T47D (cell line): ENCODE measurements around the gene TMIGD3.

Experiments used
- DNase-seq, 2 experiments: peaks; one replicate each; pipeline versions ENCODE4 v3.0.0 to v3.0.0-alpha.2; 2011 to 2012; ENCODE audit warnings: low read depth in 1 of 2, low spot score in 1 of 2
- JUND ChIP-seq: IDR thresholded peaks from 2 replicates; pipeline ENCODE4 v1.6.1; 2012; ENCODE audit warnings: low read depth
- in situ Hi-C: cut with HindIII; loops from 2 replicates; pipeline ENCODE4 v1.10.0; 2016; ENCODE audit warnings: low sequenced_read_pairs, low pct_unique_long_range_greater_than_20kb

The TMIGD3 gene

DNA sequence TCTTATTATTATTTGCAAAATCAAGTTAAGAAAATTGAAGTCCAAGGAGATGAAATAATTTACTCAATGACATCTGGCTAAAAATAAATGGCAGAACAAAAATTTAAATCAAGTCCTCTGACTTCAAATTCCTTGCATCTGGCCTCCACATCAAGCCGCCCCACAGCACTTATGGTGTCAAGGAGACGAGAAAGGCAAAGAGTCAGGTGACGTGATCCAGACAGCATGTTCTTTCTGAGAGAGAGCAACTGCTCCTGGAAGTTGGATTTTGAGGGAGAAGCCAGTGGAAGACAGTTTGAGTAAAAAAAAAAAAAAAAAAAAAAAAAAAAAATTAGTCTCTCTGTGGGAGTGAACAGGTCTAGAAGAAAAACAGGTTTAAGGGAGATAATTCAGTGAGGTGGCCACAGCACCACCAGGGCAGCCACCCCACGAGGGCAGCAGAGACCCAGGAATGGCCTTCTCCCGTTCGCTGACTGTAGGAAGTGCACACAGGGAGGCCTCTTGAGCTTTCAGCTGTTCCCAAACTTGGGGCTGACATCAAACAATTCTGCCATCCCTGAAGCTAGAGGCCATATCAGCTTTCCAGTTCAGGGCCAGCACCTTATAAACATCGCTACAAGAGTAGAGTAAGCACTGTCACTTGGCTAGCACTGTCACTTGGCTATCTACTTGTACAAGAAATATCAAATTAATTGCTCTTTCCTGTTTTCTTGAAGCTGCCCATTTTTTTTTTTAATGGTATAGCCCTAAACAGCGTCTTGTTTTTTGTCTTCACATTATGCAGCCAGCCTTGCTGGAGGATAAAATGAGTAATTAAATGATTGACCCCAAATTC, 21.8 kb downstream of the TMIGD3 start:
- in situ Hi-C loops, result no loop called here
- no peak for TF ChIP-seq JUND
- DNase-seq, result peak; percentile 42 to 75

DNA sequence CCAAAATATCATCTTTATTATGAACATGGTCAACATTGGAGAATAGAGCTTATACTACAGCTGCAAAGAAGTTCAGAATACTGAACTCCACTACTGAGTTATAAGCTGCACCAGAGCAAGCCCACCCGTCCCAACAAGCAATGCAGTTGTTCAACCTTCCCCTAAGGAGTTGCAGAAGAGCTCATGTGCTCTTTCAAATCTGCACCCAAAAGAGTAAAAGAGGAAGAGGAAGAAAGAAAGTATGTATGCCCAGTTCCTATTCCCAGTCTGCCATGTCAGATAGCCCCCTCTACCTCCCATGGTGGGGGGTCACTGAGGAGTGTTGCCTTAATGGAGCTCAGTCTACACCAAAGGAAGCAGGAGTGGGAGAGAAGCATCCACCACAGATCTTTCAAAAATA, 22.8 kb downstream of the TMIGD3 start:
- no peak for DNase-seq

GRCh38 chr1:111476761-111477309, 26.6 kb downstream of the TMIGD3 start:
- TF ChIP-seq JUND, result no peak
- no peak for DNase-seq
- in situ Hi-C loops, result no loop called here

More for the DNA sequence above, 22.8 kb downstream of the TMIGD3 start:
- in situ Hi-C loops, result no loop called here
- no peak for TF ChIP-seq JUND

GRCh38 chr1:111476214-111476613, 27.2 kb downstream of the TMIGD3 start:
- no peak for DNase-seq
- in situ Hi-C loops, result no loop called here
- TF ChIP-seq JUND, result no peak

DNA sequence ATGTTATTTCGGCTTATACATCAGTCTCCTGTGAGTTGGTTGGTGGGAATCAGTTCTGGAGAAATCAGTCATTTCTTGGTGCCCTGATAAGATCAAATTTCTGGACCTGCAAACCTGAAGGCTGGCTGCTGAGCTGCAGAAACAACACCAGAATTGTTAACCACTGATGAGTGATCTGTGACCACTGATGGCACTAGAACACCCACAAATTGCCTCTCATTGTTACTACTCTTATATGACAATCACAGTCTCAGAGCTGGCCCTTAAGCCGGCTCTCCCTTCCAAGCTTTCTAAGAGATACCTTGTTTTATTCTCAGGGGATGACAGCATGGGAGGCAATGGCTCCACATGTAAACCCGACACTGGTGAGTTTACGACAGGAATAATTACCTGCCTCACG, 27.7 kb downstream of the TMIGD3 start:
- DNase-seq, result no peak
- in situ Hi-C loops, result no loop called here
- TF ChIP-seq JUND, result no peak

- in situ Hi-C loops, result no loop called here
- no peak for DNase-seq
- TF ChIP-seq JUND, result no peak
Measured at GRCh38 chr1:111474521-111474920, 28.9 kb downstream of the TMIGD3 start.

DNA sequence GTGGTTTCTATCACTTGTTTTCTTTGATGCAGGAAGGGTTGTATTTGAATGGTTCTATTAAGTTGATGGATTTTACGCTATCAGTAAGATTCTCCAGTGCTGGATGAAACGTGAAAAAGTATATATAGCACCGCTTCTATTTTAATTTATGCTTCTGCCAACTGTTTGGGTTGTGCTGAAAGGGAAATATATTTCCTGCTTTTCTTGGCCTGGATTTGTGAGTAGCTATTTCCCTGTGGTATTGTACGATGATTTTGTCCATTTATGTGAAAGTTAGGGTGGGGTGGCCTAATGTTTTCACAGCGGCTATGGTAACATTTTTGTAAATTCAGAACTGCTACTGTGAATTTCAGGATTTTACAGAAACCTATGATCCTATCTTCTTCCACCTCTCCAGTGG, 29.3 kb downstream of the TMIGD3 start:
- TF ChIP-seq JUND, result no peak
- no peak for DNase-seq
- in situ Hi-C loops, result no loop called here

- in situ Hi-C loops, result no loop called here
- no peak for TF ChIP-seq JUND
- no peak for DNase-seq
Measured at GRCh38 chr1:111471538-111471937, 31.9 kb downstream of the TMIGD3 start.

DNA sequence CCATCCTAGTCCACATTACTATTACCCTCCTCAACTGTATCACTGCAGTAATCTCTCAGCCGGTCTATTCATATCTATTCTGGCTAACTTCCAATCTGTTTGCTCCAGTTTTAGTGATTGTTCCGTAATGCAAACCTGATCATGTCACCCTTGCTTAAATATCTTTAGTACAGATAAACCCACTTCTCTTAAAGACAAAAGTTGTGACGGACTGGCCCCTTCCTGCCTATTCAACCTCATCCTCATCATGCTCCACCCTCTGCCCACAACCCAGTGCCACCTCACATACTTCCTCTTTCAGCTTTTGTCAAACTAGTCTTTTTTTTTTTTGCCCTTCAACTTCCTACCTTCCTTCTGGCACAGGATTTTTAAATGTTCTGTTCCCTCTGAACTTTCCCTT, 32.4 kb downstream of the TMIGD3 start:
- in situ Hi-C loops, result no loop called here
- TF ChIP-seq JUND, result no peak
- DNase-seq, result no peak

GRCh38 chr1:111470596-111470995, 32.8 kb downstream of the TMIGD3 start:
- in situ Hi-C loops, result no loop called here
- no peak for TF ChIP-seq JUND
- no peak for DNase-seq

- TF ChIP-seq JUND, result no peak
- DNase-seq, result no peak
- in situ Hi-C loops, result no loop called here
Measured at GRCh38 chr1:111469539-111469938, 33.9 kb downstream of the TMIGD3 start.

DNA sequence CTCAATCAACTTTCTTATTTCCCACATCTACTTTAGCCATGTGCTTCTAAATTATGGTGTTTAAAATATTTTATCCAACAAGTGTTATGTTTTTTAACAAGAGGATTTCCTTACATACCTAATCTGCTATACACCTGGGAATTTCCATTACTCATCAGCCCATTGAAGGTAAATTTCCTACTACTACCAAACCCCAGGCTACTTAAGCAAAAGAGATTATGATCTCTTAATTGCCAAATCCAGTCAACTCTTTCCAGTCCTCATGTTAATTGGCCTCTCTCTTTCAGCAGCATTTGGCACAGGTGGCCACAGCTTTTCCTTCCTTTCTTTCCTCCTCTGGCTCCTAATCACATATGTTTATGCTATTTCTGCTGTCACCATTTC, 34.7 kb downstream of the TMIGD3 start:
- TF ChIP-seq JUND, result no peak
- in situ Hi-C loops, result no loop called here
- no peak for DNase-seq

- no peak for DNase-seq
- in situ Hi-C loops, result no loop called here
- no peak for TF ChIP-seq JUND
Measured at GRCh38 chr1:111467865-111468716, 35.3 kb downstream of the TMIGD3 start.
